Activated B cell treated with CpG ODN at 0.5 μM for 24 hours (primary cell): ENCODE data around the gene PTRH1. TPM values are rescaled to one million over a fixed set of nuclear protein-coding genes. Genes with fewer than 3 reads are reported as not detected.

Source experiments
- ATAC-seq: fragments of 200-7000 bp; cut with Tn5 transposase; one replicate; pipeline ENCODE4 v1.10.0; 2021; ENCODE audit warnings: low read depth, mild to moderate bottlenecking, moderate library complexity
- CTCF ChIA-PET: fragments of 350-600 bp; sonication (Branson Sonifier 250); formaldehyde crosslinking; loops from one replicate; lab custom pipeline; 2021; ENCODE audit warnings: antibody characterized with exemption; lab: Charles Lee
- POLR2A ChIA-PET: fragments of 350-600 bp; sonication (Branson Sonifier 250); formaldehyde crosslinking; loops from one replicate; lab custom pipeline; 2021; ENCODE audit warnings: antibody characterized with exemption; lab: Charles Lee
- DNase-seq: peaks from one replicate; pipeline ENCODE4 v3.0.0; 2022
- H3K27ac Mint-ChIP-seq: one replicate; pipeline ENCODE4 v1.8.0; 2020; ENCODE audit warnings: mixed read lengths
- H3K27me3 Mint-ChIP-seq: one replicate; pipeline ENCODE4 v1.8.0; 2021; ENCODE audit warnings: mixed read lengths
- H3K36me3 Mint-ChIP-seq: one replicate; pipeline ENCODE4 v1.8.0; 2021; ENCODE audit warnings: low read depth, mixed read lengths
- H3K4me1 Mint-ChIP-seq: one replicate; pipeline ENCODE4 v1.8.0; 2021; ENCODE audit warnings: mixed read lengths
- H3K4me3 Mint-ChIP-seq: one replicate; pipeline ENCODE4 v1.8.0; 2020; ENCODE audit warnings: mild to moderate bottlenecking, mixed read lengths
- H3K9me3 Mint-ChIP-seq: one replicate; pipeline ENCODE4 v1.8.0; 2020; ENCODE audit warnings: mixed read lengths
- intact Hi-C: fragments of 100-400 bp; cut with micrococcal nuclease; formaldehyde crosslinking; loops from one replicate; pipeline ENCODE4 v1.15.1; 2024
- total RNA-seq: library from RNA; stranded (reverse); gene quantifications from 2 replicates; pipeline ENCODE4 v1.2.3, GENCODE V29; 2022
- TF ChIP-seq, protein P1 (sequence below): fragments of 200-600 bp; IDR thresholded peaks from one replicate; pipeline ENCODE4 v1.8.0; 2022; ENCODE audit warnings: antibody characterized with exemption, mild to moderate bottlenecking

The PTRH1 gene
- total RNA-seq, 1 donor from 2014 or later = 12.7 TPM

DNA sequence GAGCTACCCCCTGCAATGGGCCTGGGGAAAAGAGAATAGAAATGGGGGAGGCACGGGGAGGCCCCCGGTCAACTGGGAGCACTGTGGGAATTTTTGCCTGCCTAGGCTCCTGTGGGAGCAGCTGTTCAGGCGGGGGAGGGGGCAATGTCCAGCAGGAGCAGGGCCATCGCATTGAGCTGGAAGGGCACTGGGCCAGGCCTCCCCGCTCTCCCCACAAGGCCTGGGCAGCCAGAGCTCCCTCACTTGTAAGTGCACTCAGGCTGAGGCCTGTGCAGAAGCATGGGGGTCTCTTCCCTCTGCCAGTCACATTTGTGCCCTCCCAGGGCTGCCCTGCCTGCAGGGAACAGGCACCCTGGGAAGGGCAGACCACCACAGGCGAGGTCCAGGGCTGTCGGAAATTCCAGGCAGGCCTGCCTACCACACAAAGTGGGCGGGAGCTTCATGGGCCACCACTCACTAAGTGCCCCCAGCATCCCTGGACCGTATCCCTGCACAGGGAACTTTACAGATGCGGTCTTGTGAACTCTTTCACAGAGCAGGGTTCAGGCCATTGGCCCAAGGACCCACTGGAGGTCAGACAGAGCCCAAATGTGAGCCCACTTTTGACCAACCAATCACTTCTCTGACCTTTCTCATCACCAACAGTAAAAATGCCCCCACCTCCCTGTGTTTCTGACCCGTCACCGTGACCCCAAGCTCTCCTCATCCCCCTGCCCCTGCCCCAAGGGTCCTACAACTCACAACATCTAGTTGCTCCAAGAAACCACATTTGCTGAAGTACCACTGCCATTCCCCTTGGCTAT is 9.7 kb downstream of the PTRH1 start:
- no peak overlapping the region for H3K27ac Mint-ChIP-seq
- ATAC-seq (no peak), DNase-seq (no peak)
- H3K4me1 Mint-ChIP-seq = peaks cover 6% of the 10 kb centered on the region
- H3K36me3 Mint-ChIP-seq = no peaks in the 10 kb centered on the region
- ChIA-PET CTCF (no interaction called here), POLR2A (interaction anchor here (1.1 kb wide), 1 partner anchor 10 kb away, joined by 3 read pairs; the partner anchor contains the start of genes PTRH1 and TTC16)
- intact Hi-C loops = no loop called here
- H3K27me3 Mint-ChIP-seq = no peaks in the 10 kb centered on the region
- TF ChIP-seq, protein P1, sequence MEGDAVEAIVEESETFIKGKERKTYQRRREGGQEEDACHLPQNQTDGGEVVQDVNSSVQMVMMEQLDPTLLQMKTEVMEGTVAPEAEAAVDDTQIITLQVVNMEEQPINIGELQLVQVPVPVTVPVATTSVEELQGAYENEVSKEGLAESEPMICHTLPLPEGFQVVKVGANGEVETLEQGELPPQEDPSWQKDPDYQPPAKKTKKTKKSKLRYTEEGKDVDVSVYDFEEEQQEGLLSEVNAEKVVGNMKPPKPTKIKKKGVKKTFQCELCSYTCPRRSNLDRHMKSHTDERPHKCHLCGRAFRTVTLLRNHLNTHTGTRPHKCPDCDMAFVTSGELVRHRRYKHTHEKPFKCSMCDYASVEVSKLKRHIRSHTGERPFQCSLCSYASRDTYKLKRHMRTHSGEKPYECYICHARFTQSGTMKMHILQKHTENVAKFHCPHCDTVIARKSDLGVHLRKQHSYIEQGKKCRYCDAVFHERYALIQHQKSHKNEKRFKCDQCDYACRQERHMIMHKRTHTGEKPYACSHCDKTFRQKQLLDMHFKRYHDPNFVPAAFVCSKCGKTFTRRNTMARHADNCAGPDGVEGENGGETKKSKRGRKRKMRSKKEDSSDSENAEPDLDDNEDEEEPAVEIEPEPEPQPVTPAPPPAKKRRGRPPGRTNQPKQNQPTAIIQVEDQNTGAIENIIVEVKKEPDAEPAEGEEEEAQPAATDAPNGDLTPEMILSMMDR = no peak
- H3K9me3 Mint-ChIP-seq = peaks cover 2% of the 10 kb centered on the region
- no peak overlapping the region for H3K4me3 Mint-ChIP-seq

DNA sequence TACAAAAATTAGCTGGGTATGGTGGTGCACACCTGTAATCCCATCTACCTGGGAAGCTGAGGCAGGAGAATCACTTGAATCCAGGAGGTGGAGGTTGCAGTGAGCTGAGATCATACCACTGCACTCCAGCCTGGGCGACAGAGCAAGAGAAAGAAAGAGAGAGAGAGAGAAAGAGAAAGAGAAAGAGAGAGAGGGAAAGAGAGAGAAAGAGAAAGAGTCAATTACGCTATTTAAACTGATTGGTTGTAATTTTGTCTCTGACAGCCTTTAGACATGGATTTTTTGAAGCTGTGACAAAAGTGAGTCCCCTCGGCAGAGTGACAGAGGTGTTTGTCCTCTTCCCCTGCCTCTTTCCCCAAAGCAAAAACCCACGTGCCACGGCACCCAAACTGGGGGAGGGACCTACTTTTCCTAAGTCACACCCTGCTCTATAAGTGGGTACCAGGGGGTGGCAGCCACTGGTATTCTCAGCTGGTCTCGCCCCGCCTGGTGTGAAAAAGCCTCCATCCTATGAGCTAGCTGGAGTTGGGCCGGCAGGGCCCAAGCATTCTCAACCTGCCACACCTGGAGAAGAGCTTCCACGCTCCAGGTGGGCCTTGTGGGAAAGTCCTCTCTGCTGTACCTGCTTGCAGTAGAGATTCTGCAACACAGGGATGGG is 12.0 kb downstream of the PTRH1 start:
- ChIA-PET POLR2A (interaction anchor here (0.8 kb wide), 1 partner anchor 980 kb away, joined by 3 read pairs; no protein-coding TSS in a partner anchor), CTCF (no interaction called here)
- no peak for ATAC-seq
- intact Hi-C loops = no loop called here
- Mint-ChIP-seq H3K4me3 (no peak overlapping the region), H3K27ac (no peak overlapping the region), H3K36me3 (no peaks in the 10 kb centered on the region), H3K9me3 (no peaks in the 10 kb centered on the region), H3K27me3 (no peaks in the 10 kb centered on the region), H3K4me1 (peaks cover 20% of the 10 kb centered on the region)
- TF ChIP-seq, protein P1 = no peak
- DNase-seq = no peak

DNA sequence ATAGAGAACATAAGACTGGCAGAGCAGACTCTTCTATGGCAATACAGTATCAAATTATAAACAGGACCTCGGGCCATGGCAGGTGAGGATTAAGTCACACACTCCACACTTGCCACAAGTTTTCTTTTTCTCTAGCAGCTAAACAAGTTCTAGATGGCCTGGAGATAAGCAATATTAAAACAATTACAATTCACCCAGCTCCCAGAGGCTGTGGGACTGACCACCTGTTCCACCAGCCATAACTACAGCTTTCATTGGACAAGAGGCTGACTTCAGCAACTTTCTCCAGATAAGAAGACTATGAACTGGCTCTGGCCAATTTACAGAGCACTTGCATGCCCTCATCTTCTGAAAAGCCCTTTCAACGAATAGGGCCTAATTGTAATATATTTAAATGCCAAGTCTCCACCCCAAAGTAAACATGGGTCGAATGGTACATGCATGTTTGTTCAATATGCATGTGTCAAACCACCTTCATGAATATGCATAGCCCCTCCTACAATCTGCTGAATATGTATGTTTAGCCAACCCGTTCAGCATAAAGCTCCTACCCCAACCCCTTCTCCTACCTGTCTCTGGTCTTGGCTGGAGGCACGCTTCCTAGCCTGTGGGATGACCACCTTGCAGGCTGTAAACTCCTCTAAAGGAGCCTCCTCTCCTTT is 14.7 kb downstream of the PTRH1 start:
- H3K4me3 Mint-ChIP-seq = no peak overlapping the region
- TF ChIP-seq, protein P1 = no peak
- ChIA-PET POLR2A (no interaction called here), CTCF (no interaction called here)
- ATAC-seq (no peak), DNase-seq (no peak)
- H3K4me1 Mint-ChIP-seq = peaks cover 16% of the 10 kb centered on the region
- no peaks in the 10 kb centered on the region for H3K9me3 Mint-ChIP-seq
- no peaks in the 10 kb centered on the region for H3K36me3 Mint-ChIP-seq
- H3K27me3 Mint-ChIP-seq = no peaks in the 10 kb centered on the region
- H3K27ac Mint-ChIP-seq = no peak overlapping the region
- intact Hi-C loops = no loop called here

DNA sequence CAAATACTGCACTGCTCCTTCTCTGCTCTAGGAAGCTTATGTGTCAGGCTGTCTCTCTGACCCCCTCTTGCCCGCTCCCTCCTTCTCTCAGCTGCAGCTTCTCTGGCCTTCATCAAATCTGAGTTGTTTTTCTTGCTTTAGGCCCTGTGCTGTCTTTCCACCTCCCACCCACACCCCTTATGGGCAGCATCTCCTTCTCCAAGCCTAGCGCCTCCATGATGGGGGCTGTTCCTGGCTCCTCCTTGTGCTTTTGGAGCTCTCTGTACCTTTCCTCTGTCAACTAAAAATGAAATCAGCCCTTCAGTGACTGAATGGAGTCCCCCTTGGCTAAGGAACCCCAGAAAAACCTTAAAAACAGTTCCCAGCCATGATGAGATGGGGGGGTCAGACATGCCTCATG is 15.3 kb downstream of the PTRH1 start:
- Mint-ChIP-seq H3K36me3 (no peaks in the 10 kb centered on the region), H3K4me1 (peaks cover 16% of the 10 kb centered on the region), H3K27ac (peak overlapping the region; percentile 50), H3K9me3 (no peaks in the 10 kb centered on the region), H3K27me3 (no peaks in the 10 kb centered on the region), H3K4me3 (peak overlapping the region; percentile 11)
- TF ChIP-seq, protein P1 = no peak
- intact Hi-C loops = no loop called here
- DNase-seq (no peak), ATAC-seq (no peak)
- ChIA-PET POLR2A (interaction anchor here (0.6 kb wide), 1 partner anchor 671 kb away, joined by 3 read pairs; the partner anchor contains the start of gene URM1), CTCF (no interaction called here)
